Esophagus (tissue), 2 donors: ENCODE measurements around the gene ARHGAP24. TPM values are rescaled to one million over a fixed set of nuclear protein-coding genes. Genes with fewer than 3 reads are reported as not detected.

Experiments
- H3K27ac ChIP-seq, 2 donors: one replicate each; pipeline ENCODE4 v1.5.1; 2013; ENCODE audit warnings: low read depth in 2 of 2, mild to moderate bottlenecking in 2 of 2, inconsistent platforms in 1 of 2, low read length in 1 of 2, moderate library complexity in 1 of 2
- H3K27me3 ChIP-seq, 2 donors: one replicate each; pipeline ENCODE4 v1.6.1; 2013; ENCODE audit warnings: low read length in 2 of 2, control low read depth in 1 of 2, mild to moderate bottlenecking in 1 of 2; ENCODE audit not compliant: insufficient read depth in 2 of 2, control insufficient read depth in 1 of 2
- H3K36me3 ChIP-seq, 2 donors: one replicate each; pipeline ENCODE4 v1.6.1; 2013; ENCODE audit warnings: low read length in 1 of 2; ENCODE audit not compliant: control insufficient read depth in 2 of 2, insufficient read depth in 2 of 2
- H3K4me1 ChIP-seq, 2 donors: one replicate each; pipeline ENCODE4 v1.6.1; 2013; ENCODE audit warnings: low read length in 1 of 2; ENCODE audit not compliant: control insufficient read depth in 2 of 2, insufficient read depth in 2 of 2
- H3K4me3 ChIP-seq, 2 donors: one replicate each; pipeline ENCODE4 v1.5.1; 2013; ENCODE audit warnings: low read length in 2 of 2, mild to moderate bottlenecking in 2 of 2, low read depth in 1 of 2, moderate library complexity in 1 of 2
- H3K9me3 ChIP-seq, 2 donors: one replicate each; pipeline ENCODE4 v1.6.1; 2013; ENCODE audit warnings: mild to moderate bottlenecking in 2 of 2, low read depth in 1 of 2, low read length in 1 of 2, moderate library complexity in 1 of 2; ENCODE audit not compliant: control insufficient read depth in 2 of 2, insufficient read depth in 1 of 2
- WGBS, 2 donors: extraction: QIAGEN DNeasy Blood & Tissue Kit; methylation state at CpG; one replicate each; pipeline ENCODE4 v1.1.7; 2013; 5-methylcytosine and 5-hydroxymethylcytosine counted together
- polyA plus RNA-seq, 2 donors: library from polyadenylated mRNA; stranded (reverse); fragments of 200-250 nt; gene quantifications; one replicate each; pipeline ENCODE4 v1.2.3, GENCODE V29; 2013
- donor health status: healthy with polysubstance abuse.
- donor health status: Bipolar disorder and iron deficiency.

ARHGAP24 gene
- polyA plus RNA-seq, 2 donors: 2.0 to 2.8 TPM

DNA sequence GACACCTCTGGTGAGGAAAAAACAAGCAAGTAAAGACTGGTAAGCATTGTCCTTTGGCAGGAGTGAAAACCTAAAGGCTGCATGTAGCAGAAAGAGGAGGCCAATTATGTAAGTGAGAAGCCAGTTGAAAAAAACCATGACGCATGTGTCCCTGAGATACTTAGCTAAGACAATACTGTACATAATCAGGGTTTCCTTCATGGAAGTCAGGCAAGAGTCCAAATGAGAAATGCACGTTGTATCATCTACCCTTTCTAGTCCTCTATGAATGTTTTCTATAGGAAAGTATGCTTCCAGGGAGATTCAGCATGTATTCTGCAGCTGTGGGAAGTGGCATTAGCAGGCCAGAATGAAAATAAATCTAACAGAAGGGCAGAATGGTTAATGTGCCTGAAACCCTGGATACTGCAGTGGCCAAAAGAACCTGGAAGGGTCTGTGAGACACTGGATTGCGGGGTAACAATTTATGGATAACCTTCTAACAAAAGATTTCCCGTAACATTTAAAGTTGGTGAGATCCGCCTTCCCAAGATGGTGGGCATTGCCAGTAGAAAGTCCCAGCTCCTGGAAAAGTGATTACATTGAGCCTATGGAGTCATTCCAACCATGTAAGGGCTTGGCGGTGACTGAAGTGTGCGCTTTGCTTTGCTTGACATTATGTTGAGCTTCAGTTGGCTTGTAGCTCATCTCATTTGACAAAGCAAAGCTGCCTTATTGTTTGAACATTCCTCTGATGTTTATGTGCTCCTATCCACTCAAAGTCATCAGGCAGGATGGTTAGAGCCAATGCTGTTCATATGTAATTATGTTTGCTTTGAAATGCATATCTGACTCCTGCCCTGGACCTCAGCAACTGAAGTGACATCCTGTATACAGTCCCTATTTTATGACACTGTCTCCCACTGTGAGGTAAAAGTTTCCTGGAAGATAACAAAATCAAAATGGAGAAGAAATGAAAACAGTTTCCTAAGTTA lies 200.4 kb downstream of the ARHGAP24 start:
- Histone ChIP-seq H3K36me3 (no peaks in the 10 kb centered on the region), H3K27ac (no peak overlapping the region), H3K4me3 (no peak overlapping the region), H3K9me3 (no peaks in the 10 kb centered on the region), H3K27me3 (no peaks in the 10 kb centered on the region), H3K4me1 (no peaks in the 10 kb centered on the region)
- 86 to 88% methylated on average over 7 of the region's 7 CpGs for WGBS, 2 donors

DNA sequence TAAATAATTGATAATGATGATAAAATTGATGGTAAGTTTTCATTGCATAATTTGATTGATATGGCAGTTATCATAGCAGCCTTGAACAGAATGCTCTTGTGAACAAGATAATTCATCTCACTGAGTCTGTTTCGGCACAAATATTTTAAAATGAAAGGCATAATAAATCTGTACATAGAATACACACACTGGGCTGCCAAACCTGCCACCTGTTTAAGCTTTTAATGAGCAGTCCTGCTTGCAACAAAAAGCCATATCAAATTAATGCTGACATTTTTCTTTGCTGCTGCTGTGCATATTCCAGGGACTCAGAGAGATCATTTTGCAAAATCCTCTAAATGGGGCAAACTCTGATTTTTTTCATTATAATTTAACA lies 201.1 kb downstream of the ARHGAP24 start:
- H3K27me3 ChIP-seq: no peaks in the 10 kb centered on the region
- H3K9me3 ChIP-seq: no peaks in the 10 kb centered on the region
- no peaks in the 10 kb centered on the region for H3K4me1 ChIP-seq
- 75 to 83% methylated on average over 1 of the region's 1 CpG for WGBS, 2 donors
- H3K4me3 ChIP-seq: no peak overlapping the region
- H3K27ac ChIP-seq: no peak overlapping the region
- no peaks in the 10 kb centered on the region for H3K36me3 ChIP-seq

- H3K4me1 ChIP-seq: no peaks in the 10 kb centered on the region
- no peak overlapping the region for H3K4me3 ChIP-seq
- 46 to 52% methylated on average over 5 of the region's 5 CpGs for WGBS, 2 donors
- no peaks in the 10 kb centered on the region for H3K36me3 ChIP-seq
- H3K27me3 ChIP-seq: no peaks in the 10 kb centered on the region
- no peak overlapping the region for H3K27ac ChIP-seq
- no peaks in the 10 kb centered on the region for H3K9me3 ChIP-seq
Observed at GRCh38 chr4:85676850-85677590, 202.1 kb downstream of the ARHGAP24 start.

DNA sequence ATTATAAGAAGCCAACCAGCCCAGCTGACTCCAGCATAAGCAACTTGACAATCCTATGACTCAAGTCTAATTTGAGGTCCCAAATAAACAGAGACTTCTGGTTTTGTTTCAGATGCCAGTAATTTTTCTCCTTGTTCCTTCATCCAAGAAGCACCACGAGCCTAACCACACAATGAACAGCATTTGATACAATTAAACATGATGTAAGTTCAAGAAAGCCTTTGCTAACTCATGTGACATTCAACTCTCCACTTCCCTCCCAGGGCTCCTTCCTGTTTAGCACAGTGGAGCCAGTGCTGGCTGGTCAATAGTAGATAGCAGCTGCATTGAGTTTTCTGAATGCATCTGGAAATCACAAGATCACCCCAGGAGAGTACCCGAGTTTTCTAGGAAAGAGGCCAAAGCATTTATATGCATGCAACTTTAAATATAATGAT lies 206.3 kb downstream of the ARHGAP24 start:
- 18 to 31% methylated on average over 2 of the region's 2 CpGs for WGBS, 2 donors
- no peaks in the 10 kb centered on the region for H3K27me3 ChIP-seq
- H3K4me1 ChIP-seq: no peaks in the 10 kb centered on the region
- H3K4me3 ChIP-seq: no peak overlapping the region
- no peak overlapping the region for H3K27ac ChIP-seq
- no peaks in the 10 kb centered on the region for H3K9me3 ChIP-seq
- no peaks in the 10 kb centered on the region for H3K36me3 ChIP-seq

- Histone ChIP-seq H3K4me1 (no peaks in the 10 kb centered on the region), H3K27me3 (no peaks in the 10 kb centered on the region), H3K4me3 (no peak overlapping the region), H3K27ac (no peak overlapping the region), H3K36me3 (no peaks in the 10 kb centered on the region), H3K9me3 (no peaks in the 10 kb centered on the region)
- WGBS, 2 donors: 89 to 94% methylated on average over 3 of the region's 3 CpGs
Observed at GRCh38 chr4:85681921-85682320, 207.0 kb downstream of the ARHGAP24 start.

DNA sequence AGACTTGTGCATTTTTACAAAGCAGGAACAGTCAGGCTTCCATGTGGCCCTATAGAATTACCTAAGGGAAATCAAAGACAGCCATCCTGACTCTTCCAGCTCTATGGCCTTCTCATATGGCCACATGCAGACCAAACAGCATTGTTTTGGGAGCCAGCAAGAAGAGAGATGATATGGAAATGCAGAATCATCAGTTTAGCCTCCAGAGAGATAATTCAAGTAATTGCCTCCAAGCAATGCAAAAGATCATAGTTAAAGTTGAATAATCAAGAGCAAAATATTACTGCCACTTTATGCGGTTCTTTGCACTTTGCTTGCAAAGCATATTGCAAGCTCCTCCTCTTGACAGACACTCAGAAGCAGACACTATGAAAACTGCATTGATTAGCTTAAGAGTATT lies 207.4 kb downstream of the ARHGAP24 start:
- no peak overlapping the region for H3K4me3 ChIP-seq
- WGBS, 2 donors: 91 to 96% methylated on average over 1 of the region's 1 CpG
- no peak overlapping the region for H3K27ac ChIP-seq
- no peaks in the 10 kb centered on the region for H3K9me3 ChIP-seq
- no peaks in the 10 kb centered on the region for H3K27me3 ChIP-seq
- no peaks in the 10 kb centered on the region for H3K4me1 ChIP-seq
- H3K36me3 ChIP-seq: no peaks in the 10 kb centered on the region

- no peak overlapping the region for H3K4me3 ChIP-seq
- no peak overlapping the region for H3K27ac ChIP-seq
- H3K9me3 ChIP-seq: no peaks in the 10 kb centered on the region
- no peaks in the 10 kb centered on the region for H3K4me1 ChIP-seq
- 92 to 94% methylated on average over 1 of the region's 1 CpG for WGBS, 2 donors
- no peaks in the 10 kb centered on the region for H3K36me3 ChIP-seq
- no peaks in the 10 kb centered on the region for H3K27me3 ChIP-seq
Observed at GRCh38 chr4:85684676-85685075, 209.7 kb downstream of the ARHGAP24 start.

DNA sequence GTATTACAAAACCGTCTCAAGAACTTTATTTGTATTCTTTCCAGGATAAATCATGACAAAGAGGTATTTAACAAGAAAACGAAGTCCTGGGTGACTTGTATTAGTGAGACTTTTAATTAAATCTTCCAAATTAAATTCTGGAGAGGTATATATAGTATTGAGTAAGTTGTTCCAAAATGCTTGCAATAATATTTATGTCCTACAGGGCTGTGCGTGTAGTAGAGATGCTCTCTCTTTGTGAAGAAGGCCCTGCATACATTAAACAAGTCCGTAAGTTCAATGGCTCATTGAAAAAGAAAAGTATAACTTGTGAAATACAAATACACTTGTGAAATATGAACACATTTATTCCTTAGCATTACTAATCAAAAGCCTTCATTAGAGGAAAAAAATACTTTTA lies 211.4 kb downstream of the ARHGAP24 start:
- Histone ChIP-seq H3K4me3 (no peak overlapping the region), H3K4me1 (no peaks in the 10 kb centered on the region), H3K36me3 (no peaks in the 10 kb centered on the region), H3K27me3 (no peaks in the 10 kb centered on the region), H3K9me3 (no peaks in the 10 kb centered on the region), H3K27ac (no peak overlapping the region)
- WGBS, 2 donors: 87 to 90% methylated on average over 4 of the region's 4 CpGs

DNA sequence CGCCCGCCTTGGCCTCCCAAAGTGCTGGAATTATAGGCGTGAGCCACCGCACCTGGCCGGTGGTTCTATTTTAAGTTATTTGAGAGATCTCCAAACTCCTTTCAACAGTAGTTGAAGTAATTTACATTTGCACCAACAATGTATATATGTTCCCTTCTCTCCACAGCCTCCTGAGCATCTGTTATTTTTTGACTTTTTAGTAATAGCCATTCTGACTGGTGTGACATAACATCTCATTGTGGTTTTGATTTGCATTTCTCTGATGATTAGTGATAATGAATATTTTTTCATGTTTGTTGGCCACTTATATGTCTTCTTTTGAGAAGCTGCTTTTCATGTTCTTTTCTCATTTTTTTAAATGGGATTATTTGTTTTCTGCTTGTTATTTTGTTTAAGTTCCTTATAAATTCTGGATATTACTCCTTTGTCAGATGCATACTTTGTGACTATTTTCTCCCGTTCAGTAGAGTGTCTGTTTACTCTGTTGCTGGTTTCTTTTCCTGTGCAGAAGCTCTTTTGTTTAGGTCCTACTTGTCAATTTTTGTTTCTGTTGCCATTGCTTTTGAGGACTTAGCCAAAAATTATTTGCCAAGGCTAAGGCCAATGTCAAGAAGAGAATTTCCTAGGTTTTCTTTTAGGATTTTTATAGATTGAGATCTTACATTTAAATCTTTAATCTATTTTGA lies 213.2 kb downstream of the ARHGAP24 start:
- WGBS, 2 donors: 83 to 92% methylated on average over 6 of the region's 6 CpGs
- Histone ChIP-seq H3K4me3 (no peak overlapping the region), H3K9me3 (no peaks in the 10 kb centered on the region), H3K4me1 (no peaks in the 10 kb centered on the region), H3K36me3 (no peaks in the 10 kb centered on the region), H3K27ac (no peak overlapping the region), H3K27me3 (no peaks in the 10 kb centered on the region)
